Left renal pelvis (tissue), 4 donors: ENCODE measurements around the gene HTRA1. TPM values are rescaled to one million over a fixed set of nuclear protein-coding genes. Genes with fewer than 3 reads are reported as not detected.

ENCODE experiments used
- DNase-seq, 4 donors: peaks; one replicate each; pipeline ENCODE4 v3.0.0-alpha.2; 2013; ENCODE audit warnings: low read depth in 4 of 4, low spot score in 3 of 4
- polyA plus RNA-seq, 4 donors: library from polyadenylated mRNA; unstranded; fragments of 120-200 nt; gene quantifications; one replicate each; pipeline ENCODE4 v1.2.1, GENCODE V29; 2013; ENCODE audit not compliant: insufficient read length in 4 of 4

HTRA1 gene
- polyA plus RNA-seq, 4 donors = 150 to 199 (median 179) TPM

- no peak for DNase-seq
Observed at GRCh38 chr10:122514045-122514840, 52.9 kb downstream of the HTRA1 start.

- DNase-seq = no peak
Observed at GRCh38 chr10:122515022-122515424, 53.7 kb downstream of the HTRA1 start.

DNA sequence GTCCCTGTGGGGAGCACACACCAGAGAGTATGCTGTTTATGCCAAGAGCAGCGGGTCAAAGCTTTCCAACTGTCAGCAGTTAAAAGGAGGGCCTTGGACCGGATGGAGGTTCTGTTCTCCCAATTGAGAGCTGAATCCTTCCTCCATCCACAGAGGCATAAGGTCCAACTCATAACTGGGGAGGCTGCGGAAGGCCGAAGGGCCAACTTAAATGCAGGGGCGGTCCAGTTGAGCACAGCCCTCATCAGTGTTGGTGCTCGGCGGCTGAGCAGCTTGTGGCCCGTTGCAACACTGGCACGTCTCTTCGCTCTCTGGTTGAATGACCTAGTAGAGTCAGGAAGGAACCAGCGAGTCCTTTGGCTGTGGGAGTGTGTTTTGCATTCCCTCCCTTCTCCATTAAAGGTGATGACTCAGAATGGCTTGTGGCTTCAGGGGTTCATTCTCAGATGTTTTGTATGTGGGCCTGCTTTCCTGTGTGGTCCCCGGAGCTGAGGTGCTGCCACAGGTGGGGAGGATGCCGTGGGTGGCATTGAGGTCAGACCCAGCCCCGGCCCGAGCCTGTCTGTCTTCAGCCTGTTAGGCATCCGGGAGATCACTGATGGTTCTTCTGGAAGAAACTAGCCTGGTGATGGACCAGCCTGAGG is 54.4 kb downstream of the HTRA1 start:
- DNase-seq = no peak

GRCh38 chr10:122516734-122517133 is 55.4 kb downstream of the HTRA1 start:
- no peak for DNase-seq

DNA sequence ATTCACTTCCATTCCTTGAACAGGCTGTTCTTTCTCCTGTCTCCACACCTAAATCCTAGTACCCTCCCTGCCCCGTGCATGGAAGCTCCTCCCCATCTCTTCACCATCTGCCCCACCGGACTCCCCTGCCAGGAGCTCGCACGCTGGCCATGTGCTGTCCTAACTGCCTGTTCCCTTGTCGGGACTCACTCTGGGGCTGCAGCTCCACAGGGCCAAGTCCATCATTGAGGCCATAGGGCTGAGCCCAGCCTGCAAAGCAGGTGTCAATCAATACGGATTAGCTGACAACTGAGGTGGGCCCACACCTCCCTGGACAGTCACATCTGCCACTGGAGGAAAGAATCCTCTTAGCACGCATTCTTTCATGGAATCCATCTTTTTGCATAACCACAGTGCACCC is 57.8 kb downstream of the HTRA1 start:
- DNase-seq = no peak

DNA sequence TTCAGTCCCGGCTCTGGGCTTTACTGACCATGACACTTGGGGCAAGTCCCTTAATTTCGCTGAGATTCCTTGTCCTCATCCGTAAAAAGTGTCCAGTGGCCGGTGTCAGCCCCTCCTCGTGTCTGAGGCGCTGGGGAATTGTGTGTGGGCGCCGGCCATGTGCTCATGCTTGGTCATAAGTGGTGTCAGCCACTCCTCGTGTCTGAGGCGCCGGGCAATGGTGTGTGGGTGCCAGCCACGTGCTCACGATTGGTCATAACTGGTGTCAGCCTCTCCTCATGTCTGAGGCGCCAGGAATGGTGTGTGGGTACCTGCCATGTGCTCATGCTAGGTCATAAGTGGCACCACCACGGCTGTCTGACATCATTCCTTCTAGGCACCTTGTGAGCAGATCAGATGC is 58.5 kb downstream of the HTRA1 start:
- DNase-seq = no peak

DNA sequence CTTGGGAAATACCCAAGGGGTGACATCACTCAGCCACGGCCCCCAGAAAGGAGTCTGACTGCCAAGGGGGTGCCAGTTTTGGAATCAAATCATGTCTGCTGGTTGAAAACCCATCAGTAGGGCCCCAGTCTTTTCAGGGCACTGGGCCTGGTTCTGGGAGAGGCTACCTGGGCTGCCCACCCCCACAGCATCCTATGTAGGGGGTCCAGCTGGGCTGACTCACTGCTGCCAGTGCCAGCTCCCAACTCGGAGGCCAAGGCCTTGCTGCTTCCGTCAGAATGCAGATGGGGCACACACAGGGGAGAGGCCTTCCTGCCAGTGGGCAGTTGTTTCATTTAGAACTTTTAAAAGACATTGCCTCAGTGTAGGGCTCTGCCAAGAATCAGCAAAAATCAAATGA is 59.7 kb downstream of the HTRA1 start:
- no peak for DNase-seq

DNA sequence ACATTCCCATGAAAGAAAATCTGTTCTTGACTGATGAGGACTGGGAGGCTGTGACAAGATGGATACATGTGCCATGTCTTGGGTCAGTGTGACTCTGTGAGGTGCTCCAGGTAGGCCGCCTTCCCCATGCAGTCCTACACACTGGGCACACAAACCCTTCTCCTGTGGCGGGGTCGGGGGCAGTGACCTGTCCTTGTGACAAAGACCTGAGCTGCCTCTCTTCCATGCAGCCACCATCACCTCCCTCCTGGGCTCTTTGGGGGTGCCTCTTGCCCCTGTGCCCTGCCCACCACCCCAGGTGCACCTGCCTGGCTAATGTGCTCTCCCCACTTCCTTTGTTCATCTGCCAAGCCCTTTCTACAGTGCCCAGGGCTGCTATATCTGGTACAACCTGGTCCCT is 63.5 kb downstream of the HTRA1 start:
- DNase-seq = no peak

- DNase-seq = no peak
Observed at GRCh38 chr10:122525788-122526187, 64.4 kb downstream of the HTRA1 start.

- no peak for DNase-seq
Observed at GRCh38 chr10:122526892-122527291, 65.5 kb downstream of the HTRA1 start.

GRCh38 chr10:122530177-122530576 is 68.8 kb downstream of the HTRA1 start:
- no peak for DNase-seq

GRCh38 chr10:122531261-122531660 is 69.9 kb downstream of the HTRA1 start:
- no peak for DNase-seq

DNA sequence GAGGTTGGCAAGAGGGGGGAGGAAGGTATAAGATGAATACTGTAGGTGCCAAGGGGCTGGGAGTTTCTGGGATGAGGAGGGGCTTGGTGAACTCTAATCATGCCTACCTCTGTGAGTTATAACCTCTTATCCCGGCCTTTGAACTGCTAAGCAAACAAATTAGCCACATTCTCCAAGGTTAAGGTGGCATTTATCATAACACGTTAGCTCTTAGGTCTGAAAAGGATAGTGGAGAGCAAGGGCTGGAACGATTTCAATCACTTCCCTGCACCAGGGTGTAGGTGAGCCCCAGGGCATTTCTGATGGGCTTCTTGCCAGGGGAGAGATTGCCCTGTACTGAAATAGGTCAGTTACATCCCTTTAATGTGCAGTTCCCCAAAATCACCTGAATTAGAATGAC is 70.6 kb downstream of the HTRA1 start:
- DNase-seq = no peak

DNA sequence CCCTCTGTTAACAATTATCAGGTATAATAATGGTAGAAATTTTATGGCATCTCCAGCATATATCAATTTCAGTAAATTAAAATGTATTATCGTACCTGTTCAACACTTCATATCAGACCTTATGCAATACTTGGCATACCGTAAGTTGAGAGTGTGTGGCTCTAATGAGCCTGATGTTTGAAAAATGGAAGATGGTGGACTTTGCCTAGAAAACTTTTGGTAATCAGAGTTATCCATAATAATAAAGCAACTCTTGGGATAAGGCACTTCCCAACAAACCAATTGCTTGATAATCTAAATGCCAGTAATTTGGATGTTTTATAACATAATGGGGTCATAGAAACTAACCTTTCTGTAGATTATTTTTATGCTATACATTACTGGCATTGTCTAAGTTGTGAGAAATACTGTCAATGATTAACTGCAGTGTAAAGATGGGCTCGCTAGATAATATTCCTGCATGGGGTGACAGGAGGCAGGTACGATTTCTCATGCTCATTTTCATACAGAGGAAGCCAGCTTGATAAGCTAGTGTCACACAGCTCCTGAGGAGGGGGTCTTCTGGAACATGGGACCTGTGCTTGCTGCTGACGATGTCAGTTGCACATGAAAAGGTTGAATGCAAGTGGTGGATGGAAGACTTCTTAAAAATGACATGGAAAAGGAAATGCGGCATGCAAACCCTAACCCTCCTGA is 71.4 kb downstream of the HTRA1 start:
- DNase-seq = no peak

DNA sequence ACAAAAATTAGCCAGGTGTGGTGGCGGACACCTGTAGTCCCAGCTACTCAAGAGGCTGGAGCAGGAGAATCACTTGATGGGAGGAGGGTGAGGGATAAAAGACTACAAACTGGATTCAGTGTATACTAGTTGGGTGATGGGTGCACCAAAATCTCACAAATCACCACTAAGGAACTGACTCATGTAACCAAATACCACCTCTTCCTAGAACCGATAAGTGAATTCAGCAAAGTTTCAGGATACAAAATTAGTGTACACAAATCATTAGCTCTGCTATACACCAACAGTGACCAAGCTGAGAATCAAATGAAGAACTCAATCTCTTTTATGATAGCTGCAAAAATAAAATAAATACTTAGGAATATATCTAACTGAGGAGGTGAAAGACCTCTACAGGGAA is 76.2 kb downstream of the HTRA1 start:
- DNase-seq = no peak

- DNase-seq = no peak
Observed at GRCh38 chr10:122541541-122542002, 80.2 kb downstream of the HTRA1 start.

GRCh38 chr10:122543676-122544445 is 82.5 kb downstream of the HTRA1 start:
- no peak for DNase-seq

DNA sequence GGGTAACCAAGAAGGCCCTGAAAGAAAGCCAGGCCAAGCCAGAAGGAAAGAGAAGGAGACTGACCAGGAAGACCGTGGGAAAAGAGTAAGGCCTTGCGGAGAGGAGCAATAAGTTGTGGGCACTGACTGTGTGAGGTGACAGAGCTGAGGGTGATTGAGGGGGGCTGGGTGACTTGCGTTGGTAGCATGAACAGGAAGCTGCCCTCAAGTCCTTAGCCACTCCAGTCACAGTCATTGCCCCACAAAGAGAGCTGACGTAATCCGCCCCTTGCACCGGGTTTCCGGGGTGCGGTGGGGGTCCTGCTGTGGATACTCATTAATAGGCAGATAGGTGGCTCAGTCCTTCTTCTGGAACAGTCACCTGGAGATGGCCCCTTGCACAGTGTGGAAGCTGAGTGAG is 83.1 kb downstream of the HTRA1 start:
- DNase-seq = no peak

GRCh38 chr10:122546242-122546641 is 84.9 kb downstream of the HTRA1 start:
- no peak for DNase-seq

GRCh38 chr10:122548407-122549085 is 87.2 kb downstream of the HTRA1 start:
- no peak for DNase-seq
